ENCODE measurements around the gene MAP3K8. TPM values are rescaled to one million over a fixed set of nuclear protein-coding genes. Genes with fewer than 3 reads are reported as not detected.

Gene MAP3K8
- total and polyA plus RNA-seq, 8 donors, result 2.2 to 38.7 (median 13.3) TPM

- intact Hi-C loops (cut with DNase I; ENCODE audit: low total_unique reads), result loop anchor here (5.0 kb wide), 1 partner anchor 196 kb away; no protein-coding TSS in a partner anchor
- WGBS, 5 donors, result 52 to 77% (median 64%) methylated on average over 3 of the region's 3 CpGs
- no peak for TF ChIP-seq POLR2A (IDR thresholded peaks at IDR 0.05)
- TF ChIP-seq CTCF (IDR thresholded peaks at IDR 0.05), result no peak
- Histone ChIP-seq H3K4me1 (peaks cover 0 to 8% (median 6%) of the 10 kb centered on the region in 4 donors), H3K27me3 (peaks cover 0 to 11% (median 5%) of the 10 kb centered on the region in 3 donors), H3K36me3 (no peaks in the 10 kb centered on the region), H3K4me3 (no peak overlapping the region), H3K27ac (no peak overlapping the region), H3K9me3 (no peaks in the 10 kb centered on the region)
- DNase-seq, result no peak
Measured at GRCh38 chr10:30396293-30396692, 37.7 kb upstream of the MAP3K8 start.

- DNase-seq, result no peak
- TF ChIP-seq CTCF (IDR thresholded peaks at IDR 0.05), result no peak
- TF ChIP-seq EP300 (IDR thresholded peaks at IDR 0.05), result no peak
- TF ChIP-seq POLR2A (IDR thresholded peaks at IDR 0.05), result no peak
- TF ChIP-seq POLR2AphosphoS5 (IDR thresholded peaks at IDR 0.05), result no peak
- Histone ChIP-seq H3K4me1 (peaks cover 0 to 8% (median 6%) of the 10 kb centered on the region in 4 donors), H3K4me3 (no peak overlapping the region), H3K27me3 (peaks cover 0 to 11% (median 5%) of the 10 kb centered on the region in 3 donors), H3K36me3 (no peaks in the 10 kb centered on the region), H3K9me3 (no peaks in the 10 kb centered on the region), H3K27ac (no peak overlapping the region)
- 57 to 64% (median 60%) methylated on average over 2 of the region's 2 CpGs for WGBS, 5 donors
- intact Hi-C loops (cut with DNase I; ENCODE audit: low total_unique reads), result loop anchor here (5.0 kb wide), 1 partner anchor 196 kb away; no protein-coding TSS in a partner anchor
Measured at GRCh38 chr10:30396698-30397097, 37.3 kb upstream of the MAP3K8 start.

GRCh38 chr10:30398193-30398592 is 35.8 kb upstream of the MAP3K8 start:
- Histone ChIP-seq H3K4me1 (no peaks in the 10 kb centered on the region), H3K36me3 (no peaks in the 10 kb centered on the region), H3K9me3 (no peaks in the 10 kb centered on the region), H3K4me3 (no peak overlapping the region), H3K27me3 (peaks cover 0 to 3% (median 1%) of the 10 kb centered on the region in 3 donors), H3K27ac (no peak overlapping the region)
- no peak for DNase-seq
- TF ChIP-seq POLR2A (IDR thresholded peaks at IDR 0.05) (no peak), POLR2AphosphoS5 (IDR thresholded peaks at IDR 0.05) (no peak), EP300 (IDR thresholded peaks at IDR 0.05) (no peak), CTCF (IDR thresholded peaks at IDR 0.05) (no peak)
- intact Hi-C loops (cut with DNase I; ENCODE audit: low total_unique reads), result loop anchor here (5.0 kb wide), 1 partner anchor 194 kb away; no protein-coding TSS in a partner anchor
- WGBS, 5 donors, result 49 to 74% (median 61%) methylated on average over 2 of the region's 2 CpGs

- intact Hi-C loops (cut with DNase I; ENCODE audit: low total_unique reads), result loop anchor here (5.0 kb wide), 1 partner anchor 194 kb away; no protein-coding TSS in a partner anchor
- H3K36me3 ChIP-seq, result no peaks in the 10 kb centered on the region
- H3K27me3 ChIP-seq, result no peaks in the 10 kb centered on the region
- no peaks in the 10 kb centered on the region for H3K4me1 ChIP-seq
- WGBS, 5 donors, result 49 to 65% (median 58%) methylated on average over 4 of the region's 4 CpGs
- no peaks in the 10 kb centered on the region for H3K9me3 ChIP-seq
- TF ChIP-seq CTCF (IDR thresholded peaks at IDR 0.05), result no peak
- TF ChIP-seq POLR2A (IDR thresholded peaks at IDR 0.05), result no peak
- TF ChIP-seq POLR2AphosphoS5 (IDR thresholded peaks at IDR 0.05), result no peak
- no peak for TF ChIP-seq EP300 (IDR thresholded peaks at IDR 0.05)
- DNase-seq, result no peak
- H3K4me3 ChIP-seq, result no peak overlapping the region
- no peak overlapping the region for H3K27ac ChIP-seq
Measured at GRCh38 chr10:30398788-30399187, 35.2 kb upstream of the MAP3K8 start.

Measured in stomach (tissue), 9 donors.